Left ventricle myocardium inferior (tissue), 1 donor: ENCODE results near the gene IFRD2. TPM values are rescaled to one million over a fixed set of nuclear protein-coding genes. Genes with fewer than 3 reads are reported as not detected.
"Not testable (repeated sequence)": the region's sequence is repeated elsewhere in the genome, so short reads cannot be mapped to it uniquely, and the experiment has no call there.

Experiments
- DNase-seq: peaks from one replicate; pipeline ENCODE4 v3.0.0-alpha.2; 2020
- H3K27ac ChIP-seq: fragments of 200-600 bp; replicated peaks from 2 replicates; pipeline ENCODE4 v1.8.0; 2021
- H3K27me3 ChIP-seq: fragments of 200-600 bp; 2 replicates; pipeline ENCODE4 v1.8.0; 2021; ENCODE audit warnings: low read depth
- H3K36me3 ChIP-seq: fragments of 200-600 bp; 2 replicates; pipeline ENCODE4 v1.8.0; 2021
- H3K4me1 ChIP-seq: fragments of 200-600 bp; 2 replicates; pipeline ENCODE4 v1.8.0; 2021
- H3K4me3 ChIP-seq: fragments of 200-600 bp; 2 replicates; pipeline ENCODE4 v1.8.0; 2021; ENCODE audit warnings: mild to moderate bottlenecking, moderate library complexity
- H3K9me3 ChIP-seq: fragments of 200-600 bp; replicated peaks from 2 replicates; pipeline ENCODE4 v1.8.0; 2021
- intact Hi-C: fragments of 100-400 bp; cut with micrococcal nuclease; formaldehyde crosslinking; loops from one replicate; pipeline ENCODE4 v1.11.0; 2022
- total RNA-seq: library from RNA; stranded (reverse); fragmentation: NEBNext Ultra II Directional; extraction: Animal tissue kit (Norgen Biotek cat#: 25700); gene quantifications from one replicate; pipeline ENCODE4 v1.2.1, GENCODE V29; 2021
- TF ChIP-seq, protein P1 (sequence below): fragments of 200-600 bp; IDR thresholded peaks from 2 replicates; pipeline ENCODE4 v1.8.0; 2021; ENCODE audit warnings: antibody characterized with exemption, mild to moderate bottlenecking, borderline replicate concordance
- donor health status: DM: no; HTN: yes; CAD: no; lungs with severe emphysema.

The IFRD2 gene
- total RNA-seq, 1 donor from 2014 or later = 54.9 TPM

DNA sequence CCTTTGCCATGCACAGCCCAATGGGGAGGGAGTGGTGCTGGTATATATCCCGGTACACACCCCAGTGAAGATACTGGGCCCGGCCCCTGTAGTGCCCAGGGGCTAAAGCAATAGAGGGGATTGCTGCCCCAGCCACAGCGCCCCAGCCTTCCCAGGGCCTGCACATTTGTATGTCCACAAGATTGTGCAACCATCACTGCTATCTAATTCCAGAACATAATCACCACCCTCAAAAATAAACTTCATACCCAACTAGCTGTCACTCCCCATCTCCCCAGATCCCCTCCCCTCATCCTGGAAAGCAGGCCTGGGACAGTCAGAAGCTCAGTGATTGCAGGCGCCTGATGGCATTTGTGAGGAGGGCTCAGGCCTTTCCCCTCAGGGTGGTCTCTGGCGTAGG is 42.8 kb downstream of the IFRD2 start:
- DNase-seq = no peak
- Histone ChIP-seq H3K27me3 (no peaks in the 10 kb centered on the region), H3K9me3 (no peaks in the 10 kb centered on the region), H3K36me3 (peaks cover 23% of the 10 kb centered on the region), H3K4me1 (peaks cover 100% of the 10 kb centered on the region), H3K4me3 (no peak overlapping the region), H3K27ac (peak overlapping the region; percentile 99)
- TF ChIP-seq, protein P1, sequence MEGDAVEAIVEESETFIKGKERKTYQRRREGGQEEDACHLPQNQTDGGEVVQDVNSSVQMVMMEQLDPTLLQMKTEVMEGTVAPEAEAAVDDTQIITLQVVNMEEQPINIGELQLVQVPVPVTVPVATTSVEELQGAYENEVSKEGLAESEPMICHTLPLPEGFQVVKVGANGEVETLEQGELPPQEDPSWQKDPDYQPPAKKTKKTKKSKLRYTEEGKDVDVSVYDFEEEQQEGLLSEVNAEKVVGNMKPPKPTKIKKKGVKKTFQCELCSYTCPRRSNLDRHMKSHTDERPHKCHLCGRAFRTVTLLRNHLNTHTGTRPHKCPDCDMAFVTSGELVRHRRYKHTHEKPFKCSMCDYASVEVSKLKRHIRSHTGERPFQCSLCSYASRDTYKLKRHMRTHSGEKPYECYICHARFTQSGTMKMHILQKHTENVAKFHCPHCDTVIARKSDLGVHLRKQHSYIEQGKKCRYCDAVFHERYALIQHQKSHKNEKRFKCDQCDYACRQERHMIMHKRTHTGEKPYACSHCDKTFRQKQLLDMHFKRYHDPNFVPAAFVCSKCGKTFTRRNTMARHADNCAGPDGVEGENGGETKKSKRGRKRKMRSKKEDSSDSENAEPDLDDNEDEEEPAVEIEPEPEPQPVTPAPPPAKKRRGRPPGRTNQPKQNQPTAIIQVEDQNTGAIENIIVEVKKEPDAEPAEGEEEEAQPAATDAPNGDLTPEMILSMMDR = no peak
- intact Hi-C loops = no loop called here

- peak; percentile 65 for DNase-seq
- Histone ChIP-seq H3K9me3 (no peaks in the 10 kb centered on the region), H3K27me3 (no peaks in the 10 kb centered on the region), H3K4me1 (peaks cover 100% of the 10 kb centered on the region), H3K36me3 (peaks cover 12% of the 10 kb centered on the region), H3K27ac (peak overlapping the region; percentile 99), H3K4me3 (peak overlapping the region; percentile 29)
- TF ChIP-seq, protein P1 = no peak
- intact Hi-C loops = no loop called here
These were observed 43.8 kb downstream of the IFRD2 start for GRCh38 chr3:50248387-50248786.

DNA sequence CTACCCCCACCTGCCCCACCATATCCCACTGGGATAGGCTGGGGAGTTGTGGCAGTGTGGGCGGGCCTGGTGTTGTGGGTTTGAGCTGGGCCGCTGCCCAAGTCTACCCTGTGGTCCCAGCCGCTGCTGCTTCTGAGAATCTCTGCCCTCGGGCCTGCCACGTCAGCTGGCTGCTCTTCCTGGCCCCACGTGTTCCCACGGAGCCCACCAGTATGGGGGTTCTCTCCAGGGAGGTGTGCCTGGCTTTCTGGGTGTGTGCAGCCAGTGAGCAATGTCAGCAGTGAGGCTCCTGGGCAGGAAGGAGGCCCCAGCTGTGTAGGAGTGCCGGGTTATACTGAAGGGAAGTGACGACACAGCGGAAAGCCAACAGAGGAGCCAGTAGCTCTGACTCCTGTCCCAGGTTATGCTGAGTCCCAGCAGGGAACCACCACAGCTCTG is 45.7 kb downstream of the IFRD2 start:
- Histone ChIP-seq H3K4me3 (peak overlapping the region; percentile 65), H3K27me3 (no peaks in the 10 kb centered on the region), H3K36me3 (no peaks in the 10 kb centered on the region), H3K9me3 (no peaks in the 10 kb centered on the region), H3K4me1 (peaks cover 100% of the 10 kb centered on the region), H3K27ac (peak overlapping the region; percentile 99)
- TF ChIP-seq, protein P1 = peak; percentile 0
- intact Hi-C loops = no loop called here
- peak; percentile 50 for DNase-seq

- no peaks in the 10 kb centered on the region for H3K27me3 ChIP-seq
- DNase-seq = peak; percentile 92
- no peaks in the 10 kb centered on the region for H3K9me3 ChIP-seq
- intact Hi-C loops = no loop called here
- peak overlapping the region; percentile 99 for H3K27ac ChIP-seq
- TF ChIP-seq, protein P1 = peak; percentile 98
- H3K36me3 ChIP-seq = no peaks in the 10 kb centered on the region
- peaks cover 100% of the 10 kb centered on the region for H3K4me1 ChIP-seq
- peak overlapping the region; percentile 65 for H3K4me3 ChIP-seq
These were observed 46.3 kb downstream of the IFRD2 start for GRCh38 chr3:50245831-50246516.

- intact Hi-C loops = no loop called here
- peak overlapping the region; percentile 99 for H3K27ac ChIP-seq
- no peaks in the 10 kb centered on the region for H3K27me3 ChIP-seq
- H3K4me3 ChIP-seq = peak overlapping the region; percentile 65
- peaks cover 100% of the 10 kb centered on the region for H3K4me1 ChIP-seq
- DNase-seq = no peak
- no peaks in the 10 kb centered on the region for H3K36me3 ChIP-seq
- TF ChIP-seq, protein P1 = no peak
- H3K9me3 ChIP-seq = no peaks in the 10 kb centered on the region
These were observed 46.9 kb downstream of the IFRD2 start for GRCh38 chr3:50245251-50245745.

- H3K9me3 ChIP-seq, H3K27me3 ChIP-seq, intact Hi-C loops, DNase-seq, H3K36me3 ChIP-seq: not testable (repeated sequence)
- Histone ChIP-seq H3K27ac (peak overlapping the region; percentile 99), H3K4me1 (peaks cover 100% of the 10 kb centered on the region), H3K4me3 (peak overlapping the region; percentile 91)
These were observed 47.4 kb downstream of the IFRD2 start for GRCh38 chr3:50244813-50245212.
